Mammary microvascular endothelial cell (primary cell): Measurements from ENCODE around the gene ALDOC. TPM values are rescaled to one million over a fixed set of nuclear protein-coding genes. Genes with fewer than 3 reads are reported as not detected.

Experiments used
- total RNA-seq: library from RNA; depleted of rRNA; stranded (reverse); fragments of >200 nt; gene quantifications from 2 replicates; pipeline ENCODE4 v1.2.3, GENCODE V29; 2015

Gene ALDOC
- 9.1 and 12.3 TPM in 2 replicates for total RNA-seq

DNA sequence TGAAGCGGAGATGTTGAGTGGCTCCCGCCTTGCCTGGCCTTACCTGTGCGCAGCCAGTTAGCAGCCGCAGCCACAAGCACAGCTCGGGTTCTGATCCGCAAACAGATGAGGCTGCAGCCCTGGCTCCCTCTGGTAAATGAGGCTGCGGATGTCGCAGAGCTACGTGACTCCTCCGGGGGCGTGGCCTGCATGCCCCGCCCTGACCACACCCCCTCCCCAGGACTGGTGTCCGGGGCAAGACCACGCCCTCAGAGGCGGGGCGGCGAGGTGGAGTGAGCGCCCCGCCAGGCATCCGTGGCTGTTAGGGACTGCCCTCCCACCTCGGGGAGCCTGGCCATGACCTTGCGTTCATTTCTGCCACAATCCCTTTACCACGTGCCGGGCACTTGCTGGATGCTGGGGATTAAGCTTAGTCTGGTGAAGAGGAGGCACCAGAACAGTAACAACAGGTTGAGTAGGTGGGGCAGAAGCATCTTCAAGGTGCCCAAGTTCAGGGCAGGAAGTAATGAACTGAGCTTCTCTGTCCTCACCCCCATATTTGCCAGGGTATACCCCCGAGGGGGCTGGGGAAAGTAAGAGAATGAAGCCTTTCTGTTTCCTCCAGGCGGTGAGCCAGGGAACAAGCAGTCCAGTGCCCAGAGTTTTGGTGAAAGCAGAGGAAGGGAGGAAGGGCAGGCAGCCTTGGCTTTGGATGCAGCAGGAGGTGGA lies at the start of gene ALDOC:
Gene ALDOC, minus strand, starts transcription at position 138 of the 708 bp plus-strand sequence. CDS start 1,363 bp downstream, outside the sequence.

DNA sequence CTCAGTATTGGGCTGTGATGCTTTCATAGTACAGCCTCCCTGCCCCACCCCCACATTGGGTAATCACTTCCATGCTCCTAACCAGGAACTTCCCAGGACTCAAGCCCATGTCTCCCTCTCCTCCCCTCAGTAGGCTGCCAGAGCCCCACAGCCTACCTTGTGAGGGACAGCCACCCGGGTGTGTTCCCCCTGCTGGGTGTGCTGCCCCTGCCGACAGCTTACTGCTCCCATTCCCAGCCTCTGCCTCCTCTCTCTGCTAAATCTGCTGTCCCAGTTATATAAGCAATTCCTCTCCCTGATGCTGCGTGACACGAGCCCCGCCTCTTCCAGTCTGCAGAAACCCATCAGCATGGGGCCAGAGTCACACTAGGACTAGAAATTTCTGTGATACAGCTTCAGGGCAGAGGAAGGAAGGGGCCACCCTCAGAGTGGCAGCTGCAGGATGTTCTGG lies 37.3 kb upstream of the ALDOC start, which contains the start of gene RSKR:
Gene RSKR, minus strand, starts transcription at position 255 of the 451 bp plus-strand sequence. Its CDS starts 24 bp downstream, at position 231.

DNA sequence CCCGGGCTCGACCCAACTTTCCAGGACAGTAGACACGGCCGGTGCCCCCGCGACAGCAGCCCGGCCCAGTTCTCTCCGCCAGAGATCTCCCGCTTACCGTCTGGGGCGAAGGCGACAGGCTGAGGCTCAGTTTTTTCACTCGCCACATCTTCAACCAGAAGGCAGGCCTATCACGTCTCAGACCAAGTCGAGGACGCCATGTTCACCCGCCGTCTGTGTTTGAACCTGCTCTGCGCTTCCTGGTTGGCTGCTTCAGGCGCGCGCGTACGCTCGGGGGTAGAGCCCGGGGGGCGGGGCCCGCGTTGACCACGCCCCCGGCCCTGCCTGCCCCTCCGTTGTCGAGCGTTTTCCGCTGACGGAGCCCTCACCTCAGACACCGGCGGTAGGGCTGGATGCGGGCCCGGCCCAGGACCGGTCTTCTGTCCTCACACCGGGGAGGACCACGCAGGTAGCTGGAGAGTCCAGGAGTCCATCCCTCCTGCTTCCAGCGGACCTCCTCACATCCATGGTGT lies 22.2 kb upstream of the ALDOC start, which contains the start of gene SPAG5:
Gene SPAG5, minus strand, starts transcription at position 227 of the 512 bp plus-strand sequence. Its CDS starts 79 bp downstream, at position 148.

DNA sequence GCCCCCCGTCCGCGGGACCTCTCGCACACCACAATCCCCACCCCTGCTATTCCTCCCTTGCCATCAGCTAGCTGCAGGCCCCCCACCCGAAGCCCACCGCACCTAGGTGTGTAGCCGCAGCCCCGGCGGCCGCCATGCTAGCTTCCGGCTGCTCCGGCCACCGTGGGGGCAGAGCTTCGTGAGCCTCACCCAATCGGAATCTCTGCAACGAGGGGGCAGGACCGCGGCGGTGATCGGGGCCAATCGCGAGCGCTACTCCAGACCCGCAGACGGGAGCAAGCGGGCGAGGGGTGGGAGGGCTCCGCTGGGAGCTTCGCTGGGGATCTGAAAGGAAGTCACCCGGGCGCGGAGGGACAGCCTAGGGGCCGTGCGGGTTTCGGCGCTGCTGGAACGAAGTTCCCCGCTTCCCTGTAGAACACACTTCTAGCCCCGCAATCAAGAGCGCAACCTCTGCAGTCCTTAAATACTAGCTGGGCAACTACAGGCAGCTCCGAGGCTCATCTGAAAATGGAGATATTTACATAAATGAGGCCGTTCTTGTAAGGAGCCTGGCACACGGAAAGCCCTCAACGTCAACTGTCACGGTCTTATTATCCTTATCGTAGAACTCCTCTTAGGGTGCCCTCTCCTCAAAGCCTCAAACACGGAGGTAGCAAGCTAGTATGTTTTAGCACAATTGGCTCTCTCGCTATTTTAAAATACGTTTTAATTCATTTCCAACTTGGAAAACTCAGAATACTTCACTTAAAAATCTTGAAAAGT lies 5.2 kb downstream of the ALDOC start, which contains the start of gene PIGS:
Gene PIGS, minus strand, starts transcription at position 164 of the 762 bp plus-strand sequence. Its CDS starts 28 bp downstream, at position 136.

DNA sequence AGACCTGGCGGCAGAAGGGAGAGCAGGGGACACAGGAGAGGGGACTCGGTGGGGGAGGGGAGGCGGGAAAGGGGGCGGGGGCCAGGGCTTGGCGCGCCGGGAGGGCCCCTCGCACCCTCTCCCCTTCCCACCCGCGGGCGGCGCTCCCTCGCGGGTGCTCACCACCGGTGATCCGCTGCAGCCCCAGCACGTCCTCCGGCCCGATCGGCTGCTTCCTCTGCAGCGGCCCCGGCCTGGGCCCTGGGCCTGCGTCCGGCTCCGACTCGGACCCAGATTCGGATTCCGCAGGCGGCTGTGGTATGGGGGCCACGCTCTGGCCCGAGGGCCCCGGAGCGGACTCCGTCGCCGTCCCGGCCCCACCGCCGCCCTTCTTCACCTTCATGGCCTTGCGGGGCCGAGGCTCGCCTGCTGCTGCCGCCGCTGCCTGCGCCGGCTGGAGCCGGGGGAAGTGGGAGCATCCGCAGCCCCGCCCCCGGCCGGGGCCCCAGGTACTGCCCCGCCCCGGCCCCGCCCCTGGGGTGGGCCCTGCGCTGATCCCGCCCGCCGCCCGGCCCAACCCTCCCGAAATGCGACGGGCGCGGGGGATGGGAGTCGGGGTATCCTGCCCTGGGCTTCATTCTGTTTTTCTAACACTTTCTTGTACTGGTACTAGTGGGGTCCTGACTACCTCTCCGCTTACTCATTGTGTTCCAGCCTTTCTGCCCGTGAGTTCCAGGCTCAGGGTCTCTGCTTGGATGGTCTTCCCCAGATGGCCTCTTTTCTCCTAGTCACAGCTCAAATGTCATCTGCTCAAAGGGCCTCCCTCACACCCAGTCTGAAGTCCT lies 24.3 kb downstream of the ALDOC start, which contains the start of gene UNC119:
Gene UNC119, minus strand, starts transcription at position 449 of the 824 bp plus-strand sequence. Its CDS starts 67 bp downstream, at position 382.

Other genes with a start within 250 kb of the ALDOC start
- gene IFT20, start 241.4 kb downstream of the ALDOC start, total RNA-seq = 32.2 and 38.3 TPM in 2 replicates
- 83.7 and 86.3 TPM in 2 replicates for gene TNFAIP1, start 241.1 kb downstream of the ALDOC start, total RNA-seq
- 98.7 and 116 TPM in 2 replicates for gene POLDIP2, start 219.4 kb downstream of the ALDOC start, total RNA-seq
- not detected in 2 replicates for gene SEBOX, start 211.7 kb downstream of the ALDOC start, total RNA-seq
- 0.07 TPM in 1 of 2 replicates, not detected in the other for gene VTN, start 206.6 kb downstream of the ALDOC start, total RNA-seq
- 4.5 and 5.5 TPM in 2 replicates for gene SARM1, start 205.2 kb downstream of the ALDOC start, total RNA-seq
- gene SLC46A1, start 170.7 kb downstream of the ALDOC start, total RNA-seq = 4.1 and 4.2 TPM in 2 replicates
- gene SLC13A2, start 103.3 kb downstream of the ALDOC start, total RNA-seq = not detected in 2 replicates
- not detected in 2 replicates for gene FOXN1, start 70.5 kb downstream of the ALDOC start, total RNA-seq
- 29.5 and 30.2 TPM in 2 replicates for gene UNC119, start 24.3 kb downstream of the ALDOC start, total RNA-seq
- gene PIGS, start 5.4 kb downstream of the ALDOC start, total RNA-seq = 55.2 and 64.4 TPM in 2 replicates
- gene SPAG5, start 22.1 kb upstream of the ALDOC start, total RNA-seq = 49.6 and 54.7 TPM in 2 replicates
- gene RSKR, start 37.3 kb upstream of the ALDOC start, total RNA-seq = 1.5 and 2.5 TPM in 2 replicates
- gene BLTP2, start 68.3 kb upstream of the ALDOC start, total RNA-seq = 108 and 135 TPM in 2 replicates
- 40.2 and 44.2 TPM in 2 replicates for gene SDF2, start 85.0 kb upstream of the ALDOC start, total RNA-seq
- gene SUPT6H, start 85.3 kb upstream of the ALDOC start, total RNA-seq = 28.2 and 29.4 TPM in 2 replicates
- gene PROCA1, start 135.0 kb upstream of the ALDOC start, total RNA-seq = 0.94 TPM in 1 of 2 replicates, not detected in the other
- gene RAB34, start 141.0 kb upstream of the ALDOC start, total RNA-seq = 64.0 and 66.2 TPM in 2 replicates
- 731 and 742 TPM in 2 replicates for gene RPL23A, start 143.1 kb upstream of the ALDOC start, total RNA-seq
- gene TLCD1, start 149.3 kb upstream of the ALDOC start, total RNA-seq = 2.5 and 3.5 TPM in 2 replicates
- gene NEK8, start 151.9 kb upstream of the ALDOC start, total RNA-seq = 1.6 and 3.7 TPM in 2 replicates
- gene TRAF4, start 167.1 kb upstream of the ALDOC start, total RNA-seq = 25.8 and 29.2 TPM in 2 replicates